CD1c-positive myeloid dendritic cell (primary cell): ENCODE measurements around the gene AGPAT3.
A peak's percentile ranks its signal among the peaks of the same experiment; 100 is the strongest.

Experiments used
- DNase-seq: peaks from one replicate; pipeline ENCODE4 v3.0.0-alpha.2; 2016; ENCODE audit errors: extremely low spot score

Gene AGPAT3

DNA sequence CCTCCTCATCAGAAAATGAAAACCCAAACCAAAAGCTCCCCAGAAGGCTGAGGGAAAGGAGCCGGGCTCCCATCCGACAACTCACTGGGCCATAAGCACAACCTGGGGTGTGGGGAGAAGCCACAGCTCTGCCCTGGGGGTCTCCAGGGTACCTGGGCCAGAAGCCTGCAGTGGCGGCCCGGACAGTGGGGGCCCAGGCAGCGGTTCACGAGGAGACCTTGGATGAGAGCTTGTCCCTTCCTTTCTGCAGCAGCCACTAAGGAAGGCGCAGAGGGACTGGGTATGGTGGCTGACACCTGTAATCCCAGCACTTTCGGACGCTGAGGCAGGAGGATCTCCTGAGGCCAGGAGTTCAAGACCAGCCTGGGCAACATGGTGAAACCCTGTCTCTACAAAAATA, 129.6 kb downstream of the AGPAT3 start:
- no peak for DNase-seq

DNA sequence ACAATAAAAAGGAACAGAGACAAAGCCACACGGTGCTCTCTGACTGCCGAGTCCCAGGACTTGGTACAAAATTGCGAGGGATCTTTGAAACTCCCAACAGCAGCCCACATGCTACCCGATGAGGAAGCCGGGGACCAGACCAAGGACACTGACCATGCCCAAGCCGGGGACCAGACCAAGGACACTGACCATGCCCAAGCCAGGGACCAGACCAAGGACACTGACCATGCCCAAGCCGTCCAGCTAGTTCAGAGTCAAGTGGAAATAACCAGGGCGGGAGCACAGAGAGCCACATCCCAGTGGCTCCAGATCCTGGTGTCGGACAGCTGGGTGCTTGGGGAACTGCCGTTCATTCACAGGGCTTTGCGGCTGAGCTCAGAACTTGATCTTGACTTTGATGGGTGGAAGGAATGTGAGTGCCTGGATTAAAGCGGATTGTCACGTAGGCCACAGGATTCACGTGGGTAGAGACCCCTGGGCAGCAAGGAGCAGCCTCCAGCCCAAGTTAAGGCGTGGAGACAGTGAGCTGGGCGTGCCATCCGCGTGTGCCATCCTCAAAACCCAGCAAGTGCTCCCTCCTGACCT, 130.6 kb downstream of the AGPAT3 start:
- no peak for DNase-seq

- no peak for DNase-seq
These were observed 133.0 kb downstream of the AGPAT3 start for GRCh38 chr21:43997766-43998742.

DNA sequence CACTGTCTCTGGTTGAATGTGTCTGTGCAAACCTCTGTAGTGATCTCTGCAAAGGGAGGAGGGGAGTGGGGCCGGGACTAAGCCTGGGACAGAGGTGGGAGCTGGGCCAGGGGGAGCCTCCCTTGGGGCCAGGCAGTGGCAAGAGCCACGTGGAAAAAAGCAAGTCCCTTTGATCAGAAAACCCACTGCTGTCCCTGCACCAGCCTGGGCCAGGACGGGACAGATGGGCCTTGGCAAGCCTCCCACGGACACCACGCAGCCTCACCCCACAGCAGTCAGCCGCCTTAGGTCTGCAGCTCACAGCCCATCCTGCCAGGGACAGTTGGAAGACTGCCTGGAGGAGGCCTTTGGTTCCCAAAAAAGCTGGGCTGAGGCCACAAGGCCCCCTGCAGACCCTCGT, 135.3 kb downstream of the AGPAT3 start:
- no peak for DNase-seq

DNA sequence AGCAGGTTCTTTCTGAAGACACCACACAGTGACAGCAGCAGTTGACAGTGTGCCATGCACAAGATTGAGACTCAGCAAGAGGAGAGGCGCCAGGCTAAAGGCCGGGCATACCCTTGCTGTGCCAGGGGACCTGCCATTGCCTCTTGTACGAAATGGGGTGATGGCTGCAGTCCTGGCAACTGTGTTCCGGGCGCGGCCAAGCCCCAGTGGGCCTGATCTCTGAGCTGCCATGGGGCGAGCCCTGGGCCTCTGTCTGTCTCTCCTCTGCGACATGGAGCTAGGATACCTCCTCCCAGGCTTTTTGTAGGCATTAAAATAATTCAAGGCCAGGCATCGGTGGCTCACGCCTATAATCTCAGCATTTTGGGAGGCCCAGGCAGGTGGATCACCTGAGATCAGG, 137.5 kb downstream of the AGPAT3 start:
- DNase-seq: no peak

DNA sequence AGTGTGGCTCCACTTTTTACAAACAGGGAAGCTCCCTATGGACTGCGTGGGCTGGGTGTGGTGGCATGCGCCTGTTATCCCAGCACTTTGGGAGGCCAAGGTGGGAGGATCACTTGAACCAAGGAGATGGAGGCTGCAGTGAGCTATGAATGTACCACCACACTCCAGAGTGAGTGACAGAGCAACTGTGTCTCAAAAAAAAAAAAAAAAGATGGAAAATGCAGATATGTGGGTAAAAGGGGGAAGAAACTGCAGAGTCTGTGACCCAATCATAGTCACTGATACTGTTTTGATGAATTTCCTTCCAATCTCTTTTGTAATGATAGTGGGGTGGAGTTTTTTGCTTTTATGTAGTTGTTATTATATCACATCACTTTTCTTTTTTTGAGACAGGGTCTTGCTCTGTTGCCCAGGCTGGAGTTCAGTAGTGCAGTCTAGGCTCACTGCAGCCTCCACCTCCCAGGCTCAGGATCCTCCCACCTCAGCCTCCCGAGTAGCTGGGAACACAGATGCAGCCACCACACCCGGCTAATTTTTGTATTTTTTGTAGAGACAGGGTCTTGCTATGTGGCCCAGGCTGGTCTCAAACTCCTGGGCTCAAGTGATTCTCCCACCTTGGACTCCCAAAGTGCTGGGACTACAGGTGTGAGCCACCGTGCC, 138.4 kb downstream of the AGPAT3 start:
- no peak for DNase-seq

- no peak for DNase-seq
These were observed 140.0 kb downstream of the AGPAT3 start for GRCh38 chr21:44005071-44005470.

GRCh38 chr21:44005593-44005992, 140.6 kb downstream of the AGPAT3 start:
- no peak for DNase-seq

DNA sequence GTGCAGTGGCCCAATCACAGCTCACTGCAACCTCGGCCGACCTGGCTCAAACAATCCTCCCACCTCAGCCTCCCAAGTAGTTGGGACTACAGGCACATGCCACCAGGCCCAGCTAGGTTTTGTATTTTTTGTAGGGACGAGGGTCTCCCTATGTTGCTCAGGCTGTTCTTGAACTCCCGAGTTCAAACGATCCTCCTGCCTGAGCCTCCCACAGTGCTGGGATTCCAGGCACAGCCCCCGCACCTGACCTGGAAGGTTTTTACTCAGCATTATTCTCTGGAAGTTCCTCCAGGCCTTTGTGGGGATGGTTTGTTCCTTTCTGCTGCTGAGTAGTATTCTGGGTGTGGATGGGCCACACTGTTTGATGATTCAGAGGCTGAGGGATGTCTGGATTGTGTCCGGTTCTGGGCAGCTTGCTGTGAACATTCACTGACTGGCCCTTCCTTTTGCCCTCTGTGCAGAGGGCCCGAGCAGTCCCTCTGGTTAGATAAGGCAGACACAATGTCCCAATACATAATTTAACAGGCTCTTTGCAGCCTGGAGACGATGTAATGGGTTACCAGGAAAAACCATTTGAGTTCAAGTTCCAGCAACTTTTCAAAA, 141.1 kb downstream of the AGPAT3 start:
- no peak for DNase-seq

- no peak for DNase-seq
These were observed 141.6 kb downstream of the AGPAT3 start for GRCh38 chr21:44006656-44007055.

GRCh38 chr21:44010429-44010828, 145.4 kb downstream of the AGPAT3 start:
- peak; percentile 18 for DNase-seq

DNA sequence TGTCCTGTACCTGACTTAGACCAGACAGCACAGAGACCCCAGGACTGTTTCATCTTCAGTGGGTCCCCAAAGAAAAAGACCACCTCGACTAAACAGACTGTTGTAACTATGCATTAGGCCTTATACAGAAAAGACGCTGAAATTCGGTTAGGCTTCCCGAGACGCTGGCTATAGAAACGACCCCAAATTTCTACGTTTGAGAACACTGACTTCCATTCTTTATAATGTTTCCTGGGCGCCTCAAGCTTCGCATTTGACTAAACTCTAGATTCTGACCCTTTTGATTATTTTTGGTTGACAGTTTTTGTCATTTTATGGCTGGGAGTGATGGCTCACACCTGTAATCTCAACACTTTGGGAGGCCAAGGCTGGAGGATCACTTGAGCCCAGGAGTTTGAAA, 146.1 kb downstream of the AGPAT3 start:
- no peak for DNase-seq

GRCh38 chr21:44011579-44012473, 146.8 kb downstream of the AGPAT3 start, which contains the start of gene TRAPPC10:
Gene TRAPPC10 (plus strand): TSS chr21:44012309. CDS start chr21:44012494, 185 bp downstream.
- peak; percentile 95 for DNase-seq

DNA sequence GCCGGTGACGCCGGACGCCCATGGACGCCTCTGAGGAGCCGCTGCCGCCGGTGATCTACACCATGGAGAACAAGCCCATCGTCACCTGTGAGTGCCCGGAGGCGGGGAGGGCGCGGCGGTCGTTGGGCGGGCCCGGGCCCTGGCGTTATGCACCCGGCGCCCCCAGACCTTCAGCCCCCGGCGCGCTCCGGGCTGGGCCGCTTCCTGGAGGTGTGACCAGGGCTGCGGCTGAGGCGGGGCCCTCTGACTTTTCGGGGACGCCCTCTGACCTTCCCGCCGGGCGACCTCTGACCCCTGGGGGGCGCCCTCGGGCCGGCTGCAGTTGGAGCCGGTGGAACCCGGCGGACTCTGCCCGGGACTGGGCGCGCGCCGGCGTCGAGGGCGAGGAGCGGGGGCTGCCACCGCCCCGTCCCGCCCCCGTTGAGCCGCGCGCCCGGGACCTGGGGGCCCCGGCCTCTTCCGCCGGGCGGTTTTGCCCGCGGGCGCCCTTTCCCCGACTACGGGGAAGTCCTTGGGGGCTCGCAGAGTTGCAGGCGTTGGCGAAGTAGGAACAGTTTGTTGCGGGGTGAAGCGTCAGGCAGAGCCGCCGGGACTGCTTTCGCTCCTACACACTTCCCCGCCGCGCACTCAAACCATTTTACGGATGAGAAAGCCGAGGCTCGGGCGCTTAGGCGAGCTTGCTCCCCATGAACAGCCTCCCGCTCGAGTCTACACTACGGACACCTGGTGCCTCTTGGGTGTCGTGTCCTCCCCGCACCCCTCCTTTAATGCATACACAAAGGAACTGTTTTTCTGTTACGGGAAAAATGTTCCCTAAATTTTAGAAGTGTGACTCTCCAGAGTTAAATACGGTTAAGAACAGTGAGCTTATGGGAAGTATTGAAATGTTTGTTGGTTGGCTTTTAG, 147.7 kb downstream of the AGPAT3 start:
- peak; percentile 87 for DNase-seq

DNA sequence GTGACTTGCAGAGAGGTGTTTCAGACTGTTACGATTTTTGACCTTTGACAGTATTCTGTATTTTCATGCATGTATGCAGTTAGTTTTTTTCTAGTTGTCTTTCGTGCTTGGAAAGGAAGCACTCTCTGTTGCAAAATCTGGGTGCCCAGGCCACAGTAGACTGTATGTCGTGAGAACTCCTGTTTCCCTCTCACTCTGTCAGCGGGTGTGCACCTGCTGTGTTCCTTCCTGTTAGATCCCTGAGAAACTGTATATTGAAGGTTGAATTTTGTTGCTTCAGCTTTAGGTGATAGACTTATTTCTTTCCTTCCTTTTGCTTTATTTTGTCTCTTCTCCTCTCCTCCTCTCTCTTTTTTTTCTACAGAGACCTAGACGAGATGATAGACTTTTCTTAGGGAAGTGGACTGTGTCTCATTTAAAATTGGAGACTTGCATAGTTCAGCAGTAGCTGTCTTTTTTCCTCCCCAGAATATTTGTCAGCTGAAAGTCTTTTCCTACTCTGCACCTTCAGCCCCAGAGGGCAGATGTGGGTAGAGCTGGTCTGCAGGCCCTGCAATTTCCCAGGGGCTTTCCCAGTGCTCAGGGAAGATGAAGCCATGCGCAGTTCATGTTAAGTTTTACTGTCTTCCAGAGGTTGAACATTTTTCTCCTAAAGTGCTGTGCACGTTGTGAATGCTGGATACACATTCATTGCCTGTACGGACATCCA, 148.5 kb downstream of the AGPAT3 start:
- DNase-seq: peak; percentile 78

DNA sequence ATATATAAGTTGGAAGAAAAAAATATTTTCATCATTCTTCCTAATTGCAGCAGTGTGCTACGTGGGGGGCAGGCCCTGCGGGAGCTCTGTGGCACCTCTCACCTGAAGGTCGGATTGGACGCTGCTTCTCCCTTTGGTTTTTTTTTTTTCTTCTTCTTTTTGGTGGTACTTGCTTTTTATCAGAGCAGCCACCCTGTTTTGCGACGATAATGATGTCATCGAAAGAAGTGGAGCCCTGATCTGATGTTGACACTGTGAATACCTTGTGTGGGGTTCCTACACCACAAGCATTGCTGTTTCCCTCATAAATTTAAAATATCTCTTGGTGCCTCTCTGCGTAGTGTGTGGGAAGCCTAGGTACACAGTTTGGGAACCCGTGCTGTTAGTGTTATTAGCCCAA, 152.6 kb downstream of the AGPAT3 start:
- DNase-seq: no peak

- DNase-seq: no peak
These were observed 153.1 kb downstream of the AGPAT3 start for GRCh38 chr21:44018127-44018526.

GRCh38 chr21:44018813-44019567, 154.0 kb downstream of the AGPAT3 start:
- no peak for DNase-seq

DNA sequence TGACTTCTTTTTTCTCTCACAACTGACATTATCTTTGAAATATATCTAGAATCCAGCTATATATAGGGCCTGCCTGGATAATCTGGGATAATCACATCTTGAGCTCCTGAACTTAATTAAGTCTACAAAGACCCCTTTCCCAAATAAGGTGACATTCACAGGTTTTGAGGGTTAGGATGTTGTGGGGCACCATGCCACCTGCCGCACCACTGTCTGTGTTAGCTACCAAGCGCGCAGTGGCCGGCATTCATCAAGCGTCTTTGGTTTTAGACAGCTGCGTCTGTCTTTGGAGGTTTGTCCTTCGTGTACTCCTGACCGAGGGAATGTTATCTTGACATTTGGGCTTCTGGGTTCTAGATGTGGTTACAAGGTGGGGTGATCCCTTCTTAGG, 154.5 kb downstream of the AGPAT3 start:
- no peak for DNase-seq
